ENCODE data around the gene BMP10. TPM values are rescaled to one million over a fixed set of nuclear protein-coding genes. Genes with fewer than 3 reads are reported as not detected.

The BMP10 gene
- polyA plus RNA-seq, 3 donors from 2014 or later = not detected

Other genes starting within 250 kb of the BMP10 start
- not detected for gene PROKR1, start 227.8 kb downstream of the BMP10 start, polyA plus RNA-seq
- 100 to 1,000 TPM; 107 to 282 (median 117) TPM for gene ARHGAP25, start 136.6 kb downstream of the BMP10 start, polyA plus RNA-seq
- not detected for gene GKN2, start 81.5 kb upstream of the BMP10 start, polyA plus RNA-seq
- gene GKN1, start 103.2 kb upstream of the BMP10 start, polyA plus RNA-seq = not detected
- not detected for gene ANTXR1, start 141.8 kb upstream of the BMP10 start, polyA plus RNA-seq

Data from immature natural killer cell (primary cell).